NB4 (cell line): ENCODE data around the gene GXYLT2.

ENCODE experiments used
- CTCF ChIP-seq: IDR thresholded peaks from one replicate; pipeline ENCODE4 v1.5.1; 2012; ENCODE audit warnings: low read depth, low read length
- MAX ChIP-seq: IDR thresholded peaks from 2 replicates; pipeline ENCODE4 v1.6.1; 2011; ENCODE audit warnings: low read depth, low read length
- MYC ChIP-seq: IDR thresholded peaks from 2 replicates; pipeline ENCODE4 v1.6.1; 2011; ENCODE audit warnings: low read depth, low read length
- POLR2A ChIP-seq: IDR thresholded peaks from 2 replicates; pipeline ENCODE4 v1.6.1; 2011; ENCODE audit warnings: mild to moderate bottlenecking; ENCODE audit not compliant: insufficient read length; ENCODE audit errors: extremely low read depth

DNA sequence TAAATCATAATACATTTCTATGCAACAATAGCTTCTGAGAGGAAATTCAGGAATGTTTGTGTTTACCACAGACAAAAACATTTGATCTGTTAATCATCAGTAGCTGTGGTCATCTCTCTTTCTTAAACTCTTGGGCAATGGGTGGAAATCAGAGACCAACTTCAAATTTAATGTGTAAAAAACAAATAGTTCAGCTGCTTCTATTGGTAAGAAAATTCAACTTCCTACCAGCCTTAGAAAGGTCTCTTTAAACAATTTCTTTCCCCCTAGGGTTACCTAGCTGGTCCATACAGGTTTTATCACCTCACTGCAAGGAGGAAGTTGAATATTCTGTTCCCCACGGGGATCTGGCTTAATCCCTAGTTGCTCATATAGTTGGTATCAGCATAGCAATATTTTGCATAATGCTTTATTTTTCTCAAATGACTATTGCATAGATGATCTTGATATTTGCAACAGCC, 88.5 kb downstream of the GXYLT2 start:
- TF ChIP-seq CTCF = no peak
- no peak for TF ChIP-seq MAX
- no peak for TF ChIP-seq POLR2A
- no peak for TF ChIP-seq MYC
